H9 (cell line): ENCODE data around the gene RPS19BP1. TPM values are rescaled to one million over a fixed set of nuclear protein-coding genes. Genes with fewer than 3 reads are reported as not detected.

ENCODE experiments used
- DNase-seq: peaks from one replicate; pipeline ENCODE4 v3.0.0-alpha.2; 2017
- H2AFZ ChIP-seq: one replicate; pipeline ENCODE4 v1.6.1; 2013; ENCODE audit warnings: mild to moderate bottlenecking, low read length, control low read depth, moderate library complexity
- H2AK5ac ChIP-seq: 2 replicates; pipeline ENCODE4 v1.6.1; 2013; ENCODE audit warnings: low read length, control low read depth, mixed read lengths; ENCODE audit not compliant: insufficient read length
- H2BK120ac ChIP-seq: one replicate; pipeline ENCODE4 v1.6.1; 2013; ENCODE audit warnings: low read depth, mild to moderate bottlenecking, low read length, control low read depth, inconsistent platforms; ENCODE audit not compliant: poor library complexity, severe bottlenecking
- H2BK12ac ChIP-seq: 2 replicates; pipeline ENCODE4 v1.6.1; 2013; ENCODE audit warnings: low read length, control low read depth, mixed read lengths, low read depth; ENCODE audit not compliant: insufficient read length
- H2BK15ac ChIP-seq: 2 replicates; pipeline ENCODE4 v1.6.1; 2013; ENCODE audit warnings: low read depth, low read length, control low read depth
- H2BK20ac ChIP-seq: one replicate; pipeline ENCODE4 v1.6.1; 2013; ENCODE audit warnings: low read depth, mild to moderate bottlenecking, low read length, control low read depth, inconsistent platforms; ENCODE audit not compliant: poor library complexity, severe bottlenecking
- H2BK5ac ChIP-seq: 2 replicates; pipeline ENCODE4 v1.6.1; 2013; ENCODE audit warnings: low read length, control low read depth, mixed read lengths; ENCODE audit not compliant: insufficient read length
- H3K14ac ChIP-seq: 2 replicates; pipeline ENCODE4 v1.6.1; 2013; ENCODE audit warnings: low read length, control low read depth; ENCODE audit not compliant: insufficient read depth
- H3K18ac ChIP-seq: 2 replicates; pipeline ENCODE4 v1.6.1; 2013; ENCODE audit warnings: low read depth, mild to moderate bottlenecking, mixed read lengths, low read length, control low read depth; ENCODE audit not compliant: insufficient read length
- H3K23ac ChIP-seq: 2 replicates; pipeline ENCODE4 v1.6.1; 2013; ENCODE audit warnings: low read length, control low read depth, mixed read lengths, low read depth; ENCODE audit not compliant: insufficient read length
- H3K23me2 ChIP-seq: 2 replicates; pipeline ENCODE4 v1.6.1; 2013; ENCODE audit warnings: low read depth, mild to moderate bottlenecking, mixed read lengths, low read length, control low read depth; ENCODE audit not compliant: insufficient read length, poor library complexity, severe bottlenecking
- H3K27ac ChIP-seq: 2 replicates; pipeline ENCODE4 v1.5.1; 2013; ENCODE audit warnings: low read length, control low read depth, mixed read lengths, low read depth; ENCODE audit not compliant: insufficient read length
- H3K27me3 ChIP-seq: 2 replicates; pipeline ENCODE4 v1.6.1; 2013; ENCODE audit warnings: low read length, control low read depth, inconsistent platforms; ENCODE audit not compliant: insufficient read depth
- H3K4ac ChIP-seq: 2 replicates; pipeline ENCODE4 v1.6.1; 2013; ENCODE audit warnings: low read depth, mild to moderate bottlenecking, control low read depth, inconsistent platforms, low read length, moderate library complexity
- H3K4me1 ChIP-seq: 2 replicates; pipeline ENCODE4 v1.6.1; 2013; ENCODE audit warnings: low read length, control low read depth, inconsistent platforms; ENCODE audit not compliant: insufficient read depth
- H3K4me2 ChIP-seq: 2 replicates; pipeline ENCODE4 v1.6.1; 2013; ENCODE audit warnings: low read length, control low read depth, mixed read lengths; ENCODE audit not compliant: insufficient read length, insufficient read depth
- H3K56ac ChIP-seq: 2 replicates; pipeline ENCODE4 v1.6.1; 2013; ENCODE audit warnings: low read depth, mild to moderate bottlenecking, mixed read lengths, low read length, control low read depth; ENCODE audit not compliant: insufficient read length
- H3K79me1 ChIP-seq: 2 replicates; pipeline ENCODE4 v1.6.1; 2013; ENCODE audit warnings: low read depth, mild to moderate bottlenecking, moderate library complexity, low read length, control low read depth, inconsistent platforms; ENCODE audit not compliant: insufficient read depth, poor library complexity, severe bottlenecking
- H3K79me2 ChIP-seq: 2 replicates; pipeline ENCODE4 v1.6.1; 2013; ENCODE audit warnings: low read length, control low read depth, inconsistent platforms; ENCODE audit not compliant: insufficient read depth
- H3K9ac ChIP-seq: 2 replicates; pipeline ENCODE4 v1.6.1; 2013; ENCODE audit warnings: low read length, control low read depth, mixed read lengths; ENCODE audit not compliant: insufficient read length; ENCODE audit errors: extremely low read depth
- H3K9me3 ChIP-seq: one replicate; pipeline ENCODE4 v1.6.1; 2013; ENCODE audit warnings: low read depth, low read length, inconsistent platforms; ENCODE audit not compliant: control insufficient read depth
- H3T11ph ChIP-seq: one replicate; pipeline ENCODE4 v1.6.1; 2013; ENCODE audit warnings: mild to moderate bottlenecking, low read length, control low read depth, inconsistent platforms
- H4K20me1 ChIP-seq: one replicate; pipeline ENCODE4 v1.6.1; 2013; ENCODE audit not compliant: control insufficient read depth, insufficient read length, insufficient read depth
- H4K5ac ChIP-seq: 2 replicates; pipeline ENCODE4 v1.6.1; 2013; ENCODE audit warnings: low read depth, mild to moderate bottlenecking, mixed read lengths, low read length, control low read depth; ENCODE audit not compliant: insufficient read length
- H4K8ac ChIP-seq: replicated peaks from 2 replicates; pipeline ENCODE4 v1.6.1; 2013; ENCODE audit warnings: low read length, control low read depth, mixed read lengths, low read depth; ENCODE audit not compliant: insufficient read length
- H4K91ac ChIP-seq: 2 replicates; pipeline ENCODE4 v1.6.1; 2013; ENCODE audit warnings: low read depth, mild to moderate bottlenecking, moderate library complexity, mixed read lengths, low read length, control low read depth; ENCODE audit not compliant: insufficient read length
- H3K27ac Mint-ChIP-seq, 3 experiments: 2 replicates in 2 of 3; 3 replicates in 1 of 3; pipeline ENCODE4 v1.8.0; 2020 to 2021; ENCODE audit warnings: mixed read lengths in 3 of 3, mild to moderate bottlenecking in 1 of 3, moderate library complexity in 1 of 3
- H3K27me3 Mint-ChIP-seq: 2 replicates; pipeline ENCODE4 v1.8.0; 2021; ENCODE audit warnings: low read depth, mild to moderate bottlenecking, moderate library complexity, mixed read lengths
- H3K36me3 Mint-ChIP-seq, 3 experiments: 2 replicates in 2 of 3; 3 replicates in 1 of 3; pipeline ENCODE4 v1.8.0; 2020 to 2021; ENCODE audit warnings: low read depth in 3 of 3, mixed read lengths in 3 of 3; ENCODE audit not compliant: insufficient read depth in 1 of 3
- H3K4me1 Mint-ChIP-seq, 2 experiments: 2 replicates each; pipeline ENCODE4 v1.8.0; 2020; ENCODE audit warnings: mixed read lengths in 2 of 2
- H3K4me3 Mint-ChIP-seq, 2 experiments: 2 replicates in 1 of 2; 3 replicates in 1 of 2; pipeline ENCODE4 v1.8.0; 2020 to 2021; ENCODE audit warnings: mild to moderate bottlenecking in 2 of 2, mixed read lengths in 2 of 2, moderate library complexity in 1 of 2
- H3K9me3 Mint-ChIP-seq, 2 experiments: 2 replicates in 1 of 2; 3 replicates in 1 of 2; pipeline ENCODE4 v1.8.0; 2020; ENCODE audit warnings: mild to moderate bottlenecking in 2 of 2, mixed read lengths in 2 of 2, moderate library complexity in 1 of 2
- WGBS: extraction: QIAGEN DNeasy Blood & Tissue Kit; methylation state at CpG from one replicate; pipeline ENCODE4 v1.1.7; 2013; ENCODE audit warnings: missing lambda C conversion rate, low lambda C conversion rate, mixed read lengths; ENCODE audit not compliant: insufficient read length; ENCODE audit errors: extremely low coverage; 5-methylcytosine and 5-hydroxymethylcytosine counted together
- total RNA-seq: library from RNA; stranded (reverse); gene quantifications from 2 replicates; pipeline ENCODE4 v1.2.1, GENCODE V29; 2021
- TF ChIP-seq, protein P1 (sequence below): fragments of 200-600 bp; sonication (generic); conservative IDR thresholded peaks from 3 replicates; pipeline ENCODE4 v1.8.0; 2021; ENCODE audit warnings: antibody characterized with exemption, mild to moderate bottlenecking

RPS19BP1 gene
- total RNA-seq, 1 experiment from 2014 or later = 65.0 TPM

DNA sequence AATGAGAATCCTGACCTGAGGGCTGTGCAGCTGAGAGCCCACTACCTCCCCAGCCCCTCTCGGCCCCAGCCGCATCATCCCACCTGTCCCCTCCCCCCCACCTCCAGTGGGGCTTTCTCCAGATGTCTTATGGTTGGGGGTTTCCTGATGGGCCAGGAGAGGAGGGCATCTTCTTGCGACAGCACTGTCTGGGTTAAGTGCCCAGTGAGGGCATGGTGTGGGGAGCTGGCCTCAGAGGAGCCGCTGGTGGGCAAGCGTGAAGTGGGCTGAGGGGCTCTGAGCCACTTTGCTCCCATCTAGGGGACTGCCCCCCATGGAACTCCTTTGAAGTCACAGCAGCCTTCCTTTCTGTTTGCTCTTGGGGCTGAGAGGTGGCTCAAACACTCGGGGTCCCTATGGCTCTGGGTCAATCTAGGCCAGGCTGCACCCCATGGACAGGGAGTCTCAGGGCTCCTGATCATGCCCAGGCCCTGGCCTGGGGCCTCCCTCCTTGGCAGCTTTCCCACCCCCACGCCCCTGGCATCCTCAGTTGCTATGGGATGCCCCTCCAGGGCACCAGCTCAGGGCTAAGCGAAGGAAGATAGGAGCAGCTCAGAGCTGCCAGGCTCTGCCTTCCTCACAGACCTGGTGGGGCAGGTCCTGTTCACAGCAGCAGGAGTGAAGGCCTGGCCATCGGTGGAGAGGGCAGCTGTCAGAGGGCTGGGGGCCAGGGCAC is 41.4 kb downstream of the RPS19BP1 start:
- no peak overlapping the region for H4K5ac ChIP-seq
- H3K14ac ChIP-seq = no peak overlapping the region
- peaks cover 0 to 6% (median 4%) of the 10 kb centered on the region in 3 experiments; a peak in 3 of 7 replicates for H3K36me3 Mint-ChIP-seq
- TF ChIP-seq, protein P1, sequence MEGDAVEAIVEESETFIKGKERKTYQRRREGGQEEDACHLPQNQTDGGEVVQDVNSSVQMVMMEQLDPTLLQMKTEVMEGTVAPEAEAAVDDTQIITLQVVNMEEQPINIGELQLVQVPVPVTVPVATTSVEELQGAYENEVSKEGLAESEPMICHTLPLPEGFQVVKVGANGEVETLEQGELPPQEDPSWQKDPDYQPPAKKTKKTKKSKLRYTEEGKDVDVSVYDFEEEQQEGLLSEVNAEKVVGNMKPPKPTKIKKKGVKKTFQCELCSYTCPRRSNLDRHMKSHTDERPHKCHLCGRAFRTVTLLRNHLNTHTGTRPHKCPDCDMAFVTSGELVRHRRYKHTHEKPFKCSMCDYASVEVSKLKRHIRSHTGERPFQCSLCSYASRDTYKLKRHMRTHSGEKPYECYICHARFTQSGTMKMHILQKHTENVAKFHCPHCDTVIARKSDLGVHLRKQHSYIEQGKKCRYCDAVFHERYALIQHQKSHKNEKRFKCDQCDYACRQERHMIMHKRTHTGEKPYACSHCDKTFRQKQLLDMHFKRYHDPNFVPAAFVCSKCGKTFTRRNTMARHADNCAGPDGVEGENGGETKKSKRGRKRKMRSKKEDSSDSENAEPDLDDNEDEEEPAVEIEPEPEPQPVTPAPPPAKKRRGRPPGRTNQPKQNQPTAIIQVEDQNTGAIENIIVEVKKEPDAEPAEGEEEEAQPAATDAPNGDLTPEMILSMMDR = no peak
- H2BK5ac ChIP-seq = no peak overlapping the region
- no peak overlapping the region for H4K8ac ChIP-seq
- peaks cover 43% of the 10 kb centered on the region for H3K27me3 Mint-ChIP-seq
- H3K4me3 Mint-ChIP-seq = no peak overlapping the region
- H4K91ac ChIP-seq = no peak overlapping the region
- H4K20me1 ChIP-seq = no peaks in the 10 kb centered on the region
- H3K79me1 ChIP-seq = no peaks in the 10 kb centered on the region
- H3K79me2 ChIP-seq = no peaks in the 10 kb centered on the region
- no peak for DNase-seq
- no peak overlapping the region for H3K4ac ChIP-seq
- no peak overlapping the region for H2BK120ac ChIP-seq
- H3T11ph ChIP-seq = no peak overlapping the region
- H3K27me3 ChIP-seq = no peaks in the 10 kb centered on the region
- no peak overlapping the region for H3K4me2 ChIP-seq
- no peak overlapping the region for H3K27ac Mint-ChIP-seq
- H2BK12ac ChIP-seq = no peak overlapping the region
- H3K9me3 Mint-ChIP-seq = peaks cover 0 to 3% of the 10 kb centered on the region in 2 experiments; a peak in 1 of 5 replicates
- WGBS = no CpG with 5 or more reads among the region's 9 CpGs
- no peak overlapping the region for H2BK15ac ChIP-seq
- H2AFZ ChIP-seq = no peak overlapping the region
- H3K23me2 ChIP-seq = no peaks in the 10 kb centered on the region
- H3K23ac ChIP-seq = no peak overlapping the region
- H2BK20ac ChIP-seq = no peak overlapping the region
- no peaks in the 10 kb centered on the region for H3K4me1 ChIP-seq
- no peak overlapping the region for H3K9ac ChIP-seq
- no peaks in the 10 kb centered on the region for H3K9me3 ChIP-seq
- H3K4me1 Mint-ChIP-seq = peaks cover 6 to 15% of the 10 kb centered on the region in 2 experiments
- no peak overlapping the region for H3K18ac ChIP-seq
- no peak overlapping the region for H3K27ac ChIP-seq
- no peak overlapping the region for H2AK5ac ChIP-seq
- H3K56ac ChIP-seq = no peak overlapping the region
